ENCODE measurements around the gene GPC3. TPM values are rescaled to one million over a fixed set of nuclear protein-coding genes. Genes with fewer than 3 reads are reported as not detected.

Gene GPC3
- total RNA-seq, 6 experiments from 2014 or later = 0.31 to 6.8 (median 1.8) TPM

DNA sequence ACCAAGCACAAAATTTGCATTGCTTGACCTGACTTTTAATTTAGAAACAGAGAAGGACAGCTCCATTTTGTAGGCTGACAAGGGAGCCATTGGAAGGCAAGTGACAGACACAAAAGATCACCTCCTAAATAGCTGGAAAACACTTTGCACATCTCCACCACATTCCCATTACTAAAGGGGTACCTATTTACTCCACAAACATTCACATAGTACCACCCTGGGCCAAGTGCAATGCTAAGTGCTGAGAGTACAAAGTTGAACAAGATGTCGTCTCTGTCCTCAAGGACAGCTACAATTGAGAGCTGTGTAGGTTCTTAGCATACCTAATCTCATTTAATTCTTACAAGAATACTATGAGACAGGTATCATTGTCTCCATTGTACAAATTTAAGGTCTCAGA lies 417.3 kb downstream of the GPC3 start:
- H3K27me3 ChIP-seq = no peaks in the 10 kb centered on the region
- no peak overlapping the region for H3K4me3 ChIP-seq
- DNase-seq (no peak), ATAC-seq (no peak)
- TF ChIP-seq, protein P1, sequence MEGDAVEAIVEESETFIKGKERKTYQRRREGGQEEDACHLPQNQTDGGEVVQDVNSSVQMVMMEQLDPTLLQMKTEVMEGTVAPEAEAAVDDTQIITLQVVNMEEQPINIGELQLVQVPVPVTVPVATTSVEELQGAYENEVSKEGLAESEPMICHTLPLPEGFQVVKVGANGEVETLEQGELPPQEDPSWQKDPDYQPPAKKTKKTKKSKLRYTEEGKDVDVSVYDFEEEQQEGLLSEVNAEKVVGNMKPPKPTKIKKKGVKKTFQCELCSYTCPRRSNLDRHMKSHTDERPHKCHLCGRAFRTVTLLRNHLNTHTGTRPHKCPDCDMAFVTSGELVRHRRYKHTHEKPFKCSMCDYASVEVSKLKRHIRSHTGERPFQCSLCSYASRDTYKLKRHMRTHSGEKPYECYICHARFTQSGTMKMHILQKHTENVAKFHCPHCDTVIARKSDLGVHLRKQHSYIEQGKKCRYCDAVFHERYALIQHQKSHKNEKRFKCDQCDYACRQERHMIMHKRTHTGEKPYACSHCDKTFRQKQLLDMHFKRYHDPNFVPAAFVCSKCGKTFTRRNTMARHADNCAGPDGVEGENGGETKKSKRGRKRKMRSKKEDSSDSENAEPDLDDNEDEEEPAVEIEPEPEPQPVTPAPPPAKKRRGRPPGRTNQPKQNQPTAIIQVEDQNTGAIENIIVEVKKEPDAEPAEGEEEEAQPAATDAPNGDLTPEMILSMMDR (IDR thresholded peaks at IDR 0.05) = no peak
- no peak for TF ChIP-seq POLR2A (IDR thresholded peaks at IDR 0.05)
- H3K27ac ChIP-seq = no peak overlapping the region
- intact Hi-C loops (cut with DNase I) = no loop called here
- no peaks in the 10 kb centered on the region for H3K36me3 ChIP-seq
- no peaks in the 10 kb centered on the region for H3K9me3 ChIP-seq
- H3K4me1 ChIP-seq = no peaks in the 10 kb centered on the region
- WGBS (ENCODE audit: insufficient coverage, low coverage, low lambda C conversion rate, missing lambda C conversion rate) = 38% methylated on average over 1 of the region's 1 CpG

DNA sequence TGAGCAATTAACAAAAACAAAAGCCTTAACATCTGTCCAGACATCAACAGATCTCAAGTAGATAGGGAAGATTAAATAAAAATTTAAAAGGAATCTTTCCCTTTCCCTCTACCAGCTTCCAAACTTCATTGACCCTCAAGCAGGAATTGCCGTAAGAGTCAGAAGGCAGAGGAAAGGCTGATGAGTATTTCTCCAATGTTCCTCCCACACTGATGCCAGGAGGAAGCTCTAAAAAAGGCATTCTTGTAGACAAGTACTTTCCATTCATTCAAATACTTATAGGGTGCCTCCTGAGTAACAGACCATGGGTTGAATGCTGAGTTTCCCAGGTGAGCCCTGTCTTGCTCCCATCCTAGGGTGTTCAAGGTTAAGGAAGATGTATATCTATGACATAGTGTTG lies 418.5 kb downstream of the GPC3 start:
- intact Hi-C loops (cut with DNase I) = no loop called here
- DNase-seq (no peak), ATAC-seq (no peak)
- no peak overlapping the region for H3K4me3 ChIP-seq
- H3K27ac ChIP-seq = no peak overlapping the region
- no peaks in the 10 kb centered on the region for H3K27me3 ChIP-seq
- TF ChIP-seq, protein P1 (IDR thresholded peaks at IDR 0.05) = no peak
- TF ChIP-seq POLR2A (IDR thresholded peaks at IDR 0.05) = no peak
- WGBS (ENCODE audit: insufficient coverage, low coverage, low lambda C conversion rate, missing lambda C conversion rate) = 71% methylated on average over 1 of the region's 1 CpG
- no peaks in the 10 kb centered on the region for H3K9me3 ChIP-seq
- H3K36me3 ChIP-seq = no peaks in the 10 kb centered on the region
- no peaks in the 10 kb centered on the region for H3K4me1 ChIP-seq

DNA sequence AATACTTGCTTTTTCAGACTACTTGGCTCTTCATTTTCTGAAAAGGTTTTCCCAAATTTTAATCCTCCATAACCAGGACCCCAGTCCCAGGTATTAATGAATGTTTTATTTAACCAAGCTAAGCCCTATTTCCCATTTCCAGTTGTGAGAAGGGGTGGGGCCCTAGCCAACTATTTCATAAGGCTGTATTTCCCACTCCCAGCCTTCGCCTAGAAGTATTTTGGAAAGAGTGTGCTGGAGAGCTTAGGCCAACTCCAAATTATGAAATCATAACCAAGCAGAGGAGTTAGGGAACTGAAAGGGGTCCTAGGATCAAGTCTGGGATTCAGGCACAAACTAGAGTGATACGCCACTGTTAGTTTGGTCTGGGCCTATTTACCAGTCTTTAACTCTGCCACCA lies 421.7 kb downstream of the GPC3 start:
- WGBS (ENCODE audit: insufficient coverage, low coverage, low lambda C conversion rate, missing lambda C conversion rate) = 78% methylated on average over 2 of the region's 2 CpGs
- no peaks in the 10 kb centered on the region for H3K27me3 ChIP-seq
- ATAC-seq = no peak
- H3K9me3 ChIP-seq = no peaks in the 10 kb centered on the region
- DNase-seq = no peak
- H3K4me3 ChIP-seq = no peak overlapping the region
- no peaks in the 10 kb centered on the region for H3K36me3 ChIP-seq
- no peak overlapping the region for H3K27ac ChIP-seq
- intact Hi-C loops (cut with DNase I) = no loop called here
- TF ChIP-seq, protein P1 (IDR thresholded peaks at IDR 0.05) = no peak
- no peak for TF ChIP-seq POLR2A (IDR thresholded peaks at IDR 0.05)
- H3K4me1 ChIP-seq = no peaks in the 10 kb centered on the region

DNA sequence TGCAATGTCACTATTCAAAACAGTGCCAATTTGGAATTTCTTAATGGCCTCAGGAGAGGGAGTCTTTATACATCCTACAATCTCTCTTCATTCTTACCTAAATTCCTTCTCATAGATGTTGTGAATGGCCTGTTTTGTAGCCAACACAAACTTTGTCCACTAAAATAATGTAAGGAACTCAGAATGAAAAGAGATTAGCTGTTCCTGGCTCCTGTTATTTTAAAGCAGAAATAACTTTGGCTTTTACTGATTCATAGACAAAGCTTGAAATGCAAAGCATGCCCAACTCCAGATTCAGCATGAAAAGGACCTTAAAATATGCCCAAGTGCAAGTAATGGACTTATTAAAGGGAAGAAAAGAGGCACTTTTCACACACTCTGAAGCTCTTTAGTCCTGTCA lies 424.1 kb downstream of the GPC3 start:
- no peak overlapping the region for H3K27ac ChIP-seq
- no peaks in the 10 kb centered on the region for H3K9me3 ChIP-seq
- intact Hi-C loops (cut with DNase I) = no loop called here
- TF ChIP-seq, protein P1 (IDR thresholded peaks at IDR 0.05) = no peak
- no peak for TF ChIP-seq POLR2A (IDR thresholded peaks at IDR 0.05)
- DNase-seq = no peak
- H3K36me3 ChIP-seq = no peaks in the 10 kb centered on the region
- ATAC-seq = no peak
- no peak overlapping the region for H3K4me3 ChIP-seq
- H3K27me3 ChIP-seq = no peaks in the 10 kb centered on the region
- no peaks in the 10 kb centered on the region for H3K4me1 ChIP-seq

DNA sequence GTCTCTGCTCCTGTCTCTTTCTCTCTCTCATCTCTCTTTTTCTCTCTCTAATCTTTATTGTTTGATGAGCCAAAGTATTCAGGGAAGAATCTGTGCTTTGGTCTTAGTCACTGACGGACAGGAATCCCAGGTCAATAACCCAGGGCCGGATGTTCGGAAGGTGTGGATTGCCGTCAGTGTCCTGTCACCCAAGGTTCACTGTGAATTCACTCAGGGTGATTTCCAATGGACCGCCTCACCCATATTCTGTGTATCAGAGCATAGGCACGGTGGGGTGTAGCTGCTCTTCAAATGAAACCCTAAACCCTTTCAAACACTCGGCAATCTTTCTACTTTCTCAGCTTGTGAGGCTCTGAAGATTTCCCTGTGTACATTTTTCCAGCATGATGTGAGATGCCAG lies 425.5 kb downstream of the GPC3 start:
- no peak overlapping the region for H3K27ac ChIP-seq
- intact Hi-C loops (cut with DNase I) = no loop called here
- no peak overlapping the region for H3K4me3 ChIP-seq
- WGBS (ENCODE audit: insufficient coverage, low coverage, low lambda C conversion rate, missing lambda C conversion rate) = 76% methylated on average over 7 of the region's 7 CpGs
- no peaks in the 10 kb centered on the region for H3K9me3 ChIP-seq
- ATAC-seq (no peak), DNase-seq (no peak)
- no peaks in the 10 kb centered on the region for H3K36me3 ChIP-seq
- no peaks in the 10 kb centered on the region for H3K4me1 ChIP-seq
- TF ChIP-seq, protein P1 (IDR thresholded peaks at IDR 0.05) = no peak
- no peak for TF ChIP-seq POLR2A (IDR thresholded peaks at IDR 0.05)
- no peaks in the 10 kb centered on the region for H3K27me3 ChIP-seq

All from right lobe of liver (tissue), 6 donors.